Measurements from ENCODE around the gene CILP2. TPM values are rescaled to one million over a fixed set of nuclear protein-coding genes. Genes with fewer than 3 reads are reported as not detected.

Gene CILP2
- polyA plus RNA-seq, 1 of the 3 experiments (the other 2 are of a cell fraction) = 1.9 TPM

DNA sequence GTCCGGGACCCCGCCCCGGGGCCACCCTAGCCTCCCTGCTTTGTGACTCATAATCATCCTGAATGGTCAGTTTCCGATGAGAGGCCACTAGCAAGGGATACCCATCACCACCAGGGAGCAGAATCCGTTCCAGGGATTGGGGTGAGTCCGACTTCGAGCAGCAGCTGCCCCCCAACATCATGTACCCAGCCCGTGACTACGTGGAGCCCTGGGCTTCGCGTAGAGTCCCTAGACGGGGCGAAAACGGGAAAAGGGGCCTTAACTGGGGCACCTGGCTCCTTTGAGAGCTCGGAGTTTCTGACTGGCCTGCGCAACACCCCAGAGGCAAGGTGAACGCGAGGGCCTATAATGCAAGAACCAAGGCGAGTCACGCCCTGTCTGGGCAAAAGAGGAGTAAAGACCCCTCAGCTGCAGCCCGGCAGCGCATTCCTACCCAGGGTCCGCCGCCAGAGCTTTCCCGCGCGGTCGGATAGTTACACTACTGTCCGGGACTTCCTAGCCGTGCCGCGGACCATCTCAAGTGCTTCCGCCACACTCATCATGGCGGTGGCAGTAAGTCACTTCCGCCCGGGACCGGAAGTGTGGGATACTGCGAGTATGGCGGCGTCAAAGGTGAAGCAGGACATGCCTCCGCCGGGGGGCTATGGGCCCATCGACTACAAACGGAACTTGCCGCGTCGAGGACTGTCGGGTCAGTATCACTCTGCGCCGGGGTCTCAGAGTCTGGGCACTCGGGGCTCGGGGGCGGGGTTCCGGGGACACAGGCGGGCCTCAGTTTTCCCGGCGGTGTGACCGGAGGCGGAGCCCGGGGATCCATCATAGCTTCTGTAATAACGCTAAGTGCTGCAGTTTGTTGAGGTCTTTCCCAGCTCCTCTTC lies 22.2 kb upstream of the CILP2 start, which contains the start of gene NDUFA13 (continued):
- TF ChIP-seq FOXJ3 (CRISPR knock-in tag; IDR thresholded peaks at IDR 0.05) = no peak
- TF ChIP-seq MXI1 (IDR thresholded peaks at IDR 0.05; ENCODE audit: low read depth, low read length) = peak; percentile 82
- TF ChIP-seq EP300 (IDR thresholded peaks at IDR 0.05; ENCODE audit: borderline replicate concordance in 1 of 2, low read depth in 1 of 2, low read length in 1 of 2) = no peak

DNA sequence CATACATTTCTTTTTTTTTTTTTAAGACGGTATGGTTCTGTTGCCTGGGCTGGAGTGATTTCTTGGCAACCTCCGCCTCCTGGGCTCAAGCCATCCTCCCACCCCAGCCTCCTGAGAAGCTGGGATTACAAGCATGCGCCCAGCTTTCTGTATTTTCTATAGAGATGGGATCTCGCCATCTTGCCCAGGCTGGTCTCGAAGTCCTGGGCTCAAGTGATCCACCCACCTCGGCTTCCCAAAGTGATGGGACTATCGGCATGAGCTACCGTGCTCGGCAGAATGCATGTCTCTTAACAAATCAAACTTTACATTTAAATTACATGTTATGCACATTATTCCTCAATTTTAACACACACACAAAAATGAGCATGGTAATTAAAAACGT lies 20.8 kb upstream of the CILP2 start:
- peaks cover 14 to 17% of the 10 kb centered on the region in 2 experiments for H3K36me3 ChIP-seq (replicated peaks in 1 of 2; ENCODE audit: control insufficient read depth in 1 of 2, insufficient read depth in 2 of 2, low read length in 1 of 2)
- H3K4me2 ChIP-seq = peak overlapping the region; percentile 88
- peaks cover 62% of the 10 kb centered on the region for H3K79me2 ChIP-seq (ENCODE audit: insufficient read depth)
- H3K9me3 ChIP-seq = no peaks in the 10 kb centered on the region
- H4K20me1 ChIP-seq (ENCODE audit: insufficient read depth) = peaks cover 22% of the 10 kb centered on the region; the same call in 1 of the 2 replicates
- no peak overlapping the region for H3K27ac ChIP-seq (ENCODE audit: low read depth in 2 of 2, low read length in 1 of 2)
- POLR2A ChIA-PET = interaction anchor here (1.3 to 2.1 kb wide), 3 partner anchors 11 to 132 kb away, joined by 3 to 15 read pairs (median 5); partner anchors contain the start of genes GATAD2A and YJEFN3
- DNase-seq = no peak
- no peak overlapping the region for H2AFZ ChIP-seq (ENCODE audit: low read depth)
- peak overlapping the region; percentile 84; the same call in 1 of the 2 replicates for H3K9ac ChIP-seq
- WGBS (ENCODE audit: low lambda C conversion rate) = 89% methylated on average over 10 of the region's 10 CpGs
- no peaks in the 10 kb centered on the region for H3K9me2 ChIP-seq
- H3K27me3 ChIP-seq (ENCODE audit: insufficient read depth) = no peaks in the 10 kb centered on the region
- peaks cover 6% of the 10 kb centered on the region for H3F3A ChIP-seq (replicated peaks; ENCODE audit: insufficient read depth)
- CTCF ChIA-PET = interaction anchor here (1.0 to 3.1 kb wide), 2 partner anchors 10 to 14 kb away, joined by 3 to 38 read pairs; no protein-coding TSS in a partner anchor
- TF ChIP-seq, protein P1, sequence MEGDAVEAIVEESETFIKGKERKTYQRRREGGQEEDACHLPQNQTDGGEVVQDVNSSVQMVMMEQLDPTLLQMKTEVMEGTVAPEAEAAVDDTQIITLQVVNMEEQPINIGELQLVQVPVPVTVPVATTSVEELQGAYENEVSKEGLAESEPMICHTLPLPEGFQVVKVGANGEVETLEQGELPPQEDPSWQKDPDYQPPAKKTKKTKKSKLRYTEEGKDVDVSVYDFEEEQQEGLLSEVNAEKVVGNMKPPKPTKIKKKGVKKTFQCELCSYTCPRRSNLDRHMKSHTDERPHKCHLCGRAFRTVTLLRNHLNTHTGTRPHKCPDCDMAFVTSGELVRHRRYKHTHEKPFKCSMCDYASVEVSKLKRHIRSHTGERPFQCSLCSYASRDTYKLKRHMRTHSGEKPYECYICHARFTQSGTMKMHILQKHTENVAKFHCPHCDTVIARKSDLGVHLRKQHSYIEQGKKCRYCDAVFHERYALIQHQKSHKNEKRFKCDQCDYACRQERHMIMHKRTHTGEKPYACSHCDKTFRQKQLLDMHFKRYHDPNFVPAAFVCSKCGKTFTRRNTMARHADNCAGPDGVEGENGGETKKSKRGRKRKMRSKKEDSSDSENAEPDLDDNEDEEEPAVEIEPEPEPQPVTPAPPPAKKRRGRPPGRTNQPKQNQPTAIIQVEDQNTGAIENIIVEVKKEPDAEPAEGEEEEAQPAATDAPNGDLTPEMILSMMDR (IDR thresholded peaks at IDR 0.05) = no peak
- no peak for TF ChIP-seq YY1 (IDR thresholded peaks at IDR 0.05; ENCODE audit: low read depth)
- TF ChIP-seq RFX5 (IDR thresholded peaks at IDR 0.05; ENCODE audit: low read length) = no peak
- TF ChIP-seq CHD2 (IDR thresholded peaks at IDR 0.05; ENCODE audit: low read length, partially characterized antibody) = no peak
- peak overlapping the region; percentile 65 to 95 for H3K4me3 ChIP-seq (ENCODE audit: low read depth in 2 of 2, low read length in 1 of 2)
- H3K4me1 ChIP-seq (ENCODE audit: control insufficient read depth in 1 of 2, insufficient read depth in 2 of 2, low read depth in 1 of 2, low read length in 1 of 2) = peaks cover 0 to 11% of the 10 kb centered on the region in 2 experiments; a peak in 1 of 4 replicates

DNA sequence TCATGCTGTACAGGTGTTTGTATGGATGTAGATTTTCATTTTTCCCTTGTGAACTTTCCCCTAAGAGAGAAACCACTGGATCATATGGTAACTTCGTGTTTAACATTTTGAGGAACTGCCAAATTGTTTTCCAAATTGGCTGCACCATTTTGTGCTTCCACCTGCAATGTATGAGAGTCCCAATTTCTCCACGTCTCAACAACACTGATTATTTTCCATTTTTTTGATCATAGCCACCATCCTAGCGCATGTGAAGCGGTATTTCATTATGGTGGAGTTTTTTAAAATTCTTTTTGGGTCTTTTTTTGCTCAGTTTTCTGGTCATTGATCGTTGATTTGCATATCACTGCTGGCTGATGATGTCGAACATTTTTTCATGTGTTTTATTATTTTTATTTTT lies 17.1 kb upstream of the CILP2 start:
- no peak for DNase-seq
- Histone ChIP-seq H3K9me2 (no peaks in the 10 kb centered on the region), H3F3A (replicated peaks; ENCODE audit: insufficient read depth) (peaks cover 6% of the 10 kb centered on the region), H4K20me1 (ENCODE audit: insufficient read depth) (peaks cover 58% of the 10 kb centered on the region), H3K9ac (no peak overlapping the region), H3K4me3 (ENCODE audit: low read depth in 2 of 2, low read length in 1 of 2) (no peak overlapping the region), H3K27ac (ENCODE audit: low read depth in 2 of 2, low read length in 1 of 2) (no peak overlapping the region), H3K36me3 (replicated peaks in 1 of 2; ENCODE audit: control insufficient read depth in 1 of 2, insufficient read depth in 2 of 2, low read length in 1 of 2) (peaks cover 21% of the 10 kb centered on the region in 2 experiments), H3K9me3 (no peaks in the 10 kb centered on the region), H3K4me2 (no peak overlapping the region), H3K79me2 (ENCODE audit: insufficient read depth) (peaks cover 94% of the 10 kb centered on the region), H2AFZ (ENCODE audit: low read depth) (no peak overlapping the region), H3K4me1 (ENCODE audit: control insufficient read depth in 1 of 2, insufficient read depth in 2 of 2, low read depth in 1 of 2, low read length in 1 of 2) (peaks cover 0 to 3% of the 10 kb centered on the region in 2 experiments; a peak in 1 of 4 replicates), H3K27me3 (ENCODE audit: insufficient read depth) (no peaks in the 10 kb centered on the region)
- ChIA-PET POLR2A (no interaction called here), CTCF (interaction anchor here (1.9 kb wide), 1 partner anchor 11 kb away, joined by 14 read pairs; no protein-coding TSS in a partner anchor)
- TF ChIP-seq EZH2phosphoT487 (IDR thresholded peaks at IDR 0.05; ENCODE audit: borderline replicate concordance, low read depth) (no peak), FOXJ3 (CRISPR knock-in tag; IDR thresholded peaks at IDR 0.05) (no peak), RAD21 (IDR thresholded peaks at IDR 0.05; ENCODE audit: low read length) (no peak), RXRA (IDR thresholded peaks at IDR 0.05; ENCODE audit: borderline replicate concordance, low read depth) (no peak), ELF1 (IDR thresholded peaks at IDR 0.05) (no peak), RCOR1 (IDR thresholded peaks at IDR 0.05; ENCODE audit: low read length) (no peak), NRF1 (IDR thresholded peaks at IDR 0.05; ENCODE audit: low read depth, low read length) (no peak), GATA2 (CRISPR knock-in tag; IDR thresholded peaks at IDR 0.05) (no peak), SIN3A (IDR thresholded peaks at IDR 0.05; ENCODE audit: borderline replicate concordance, low read depth, low read length) (no peak), CHD2 (IDR thresholded peaks at IDR 0.05; ENCODE audit: low read length, partially characterized antibody) (no peak), JUND (IDR thresholded peaks at IDR 0.05) (no peak), TCF12 (IDR thresholded peaks at IDR 0.05) (no peak), RFX5 (IDR thresholded peaks at IDR 0.05; ENCODE audit: low read length) (no peak), GABPA (IDR thresholded peaks at IDR 0.05; ENCODE audit: low read depth) (no peak)
- TF ChIP-seq, protein P2, sequence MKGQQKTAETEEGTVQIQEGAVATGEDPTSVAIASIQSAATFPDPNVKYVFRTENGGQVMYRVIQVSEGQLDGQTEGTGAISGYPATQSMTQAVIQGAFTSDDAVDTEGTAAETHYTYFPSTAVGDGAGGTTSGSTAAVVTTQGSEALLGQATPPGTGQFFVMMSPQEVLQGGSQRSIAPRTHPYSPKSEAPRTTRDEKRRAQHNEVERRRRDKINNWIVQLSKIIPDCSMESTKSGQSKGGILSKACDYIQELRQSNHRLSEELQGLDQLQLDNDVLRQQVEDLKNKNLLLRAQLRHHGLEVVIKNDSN (IDR thresholded peaks at IDR 0.05; ENCODE audit: borderline replicate concordance, low read depth) = no peak
- 73% methylated on average over 6 of the region's 6 CpGs for WGBS (ENCODE audit: low lambda C conversion rate)
